Sigmoid colon (tissue), 4 donors: Measurements from ENCODE around the gene ZNF507.

Experiments used
- POLR2A ChIP-seq, 2 donors: fragments of 450-650 bp; IDR thresholded peaks; one replicate each; pipeline ENCODE4 v1.6.1; 2016; ENCODE audit warnings: antibody characterized with exemption in 2 of 2, mild to moderate bottlenecking in 2 of 2, moderate library complexity in 2 of 2
- POLR2AphosphoS5 ChIP-seq, 4 donors: sonication (generic); formaldehyde crosslinking; IDR thresholded peaks; one replicate each; pipeline ENCODE4 v1.6.1; 2017; ENCODE audit warnings: antibody characterized with exemption in 4 of 4
- TF ChIP-seq, protein P1 (sequence below), 4 experiments: fragments of 450-650 bp in 3 of 4; fragments of 200-600 bp in 1 of 4; IDR thresholded peaks; one replicate each; pipeline ENCODE4 v1.5.1; 2016 to 2019; ENCODE audit warnings: antibody characterized with exemption in 4 of 4, mild to moderate bottlenecking in 3 of 4, moderate library complexity in 2 of 4

DNA sequence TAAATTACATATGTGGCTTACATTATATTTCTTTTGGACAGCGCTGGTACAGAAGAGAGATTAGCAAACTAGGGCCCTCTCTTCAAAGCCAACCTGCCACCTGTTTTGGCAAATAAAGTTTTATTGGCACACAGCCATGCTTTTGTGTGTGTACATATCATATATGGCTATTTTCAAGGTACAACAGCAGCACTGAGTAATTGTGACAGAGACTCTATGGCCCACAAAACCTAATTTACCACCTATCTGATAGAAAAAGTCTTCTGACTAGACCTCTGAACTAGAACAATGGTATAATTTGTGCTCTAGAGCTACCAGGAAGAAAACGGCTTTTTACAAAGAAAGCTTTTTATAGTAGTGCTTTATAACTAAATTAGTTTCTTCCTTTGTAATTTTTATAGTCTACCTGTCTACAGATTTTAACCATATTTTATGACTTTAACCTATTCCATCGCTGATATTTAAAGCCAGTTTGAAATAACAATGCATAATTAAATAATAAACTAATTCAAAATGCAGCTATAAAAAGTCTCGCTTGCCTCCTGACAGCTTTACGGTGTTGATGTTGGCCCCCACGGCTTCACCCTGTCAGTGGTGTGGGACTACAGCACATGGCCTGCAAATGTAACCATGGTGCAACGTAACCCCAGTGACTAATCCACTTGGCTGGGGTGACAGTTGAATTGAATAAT is 42.4 kb downstream of the ZNF507 start:
- TF ChIP-seq POLR2A (IDR thresholded peaks at IDR 0.05) (no peak), POLR2AphosphoS5 (IDR thresholded peaks at IDR 0.05) (peak in 2 of 4 donors; percentile 49 to 62)
- TF ChIP-seq, protein P1, sequence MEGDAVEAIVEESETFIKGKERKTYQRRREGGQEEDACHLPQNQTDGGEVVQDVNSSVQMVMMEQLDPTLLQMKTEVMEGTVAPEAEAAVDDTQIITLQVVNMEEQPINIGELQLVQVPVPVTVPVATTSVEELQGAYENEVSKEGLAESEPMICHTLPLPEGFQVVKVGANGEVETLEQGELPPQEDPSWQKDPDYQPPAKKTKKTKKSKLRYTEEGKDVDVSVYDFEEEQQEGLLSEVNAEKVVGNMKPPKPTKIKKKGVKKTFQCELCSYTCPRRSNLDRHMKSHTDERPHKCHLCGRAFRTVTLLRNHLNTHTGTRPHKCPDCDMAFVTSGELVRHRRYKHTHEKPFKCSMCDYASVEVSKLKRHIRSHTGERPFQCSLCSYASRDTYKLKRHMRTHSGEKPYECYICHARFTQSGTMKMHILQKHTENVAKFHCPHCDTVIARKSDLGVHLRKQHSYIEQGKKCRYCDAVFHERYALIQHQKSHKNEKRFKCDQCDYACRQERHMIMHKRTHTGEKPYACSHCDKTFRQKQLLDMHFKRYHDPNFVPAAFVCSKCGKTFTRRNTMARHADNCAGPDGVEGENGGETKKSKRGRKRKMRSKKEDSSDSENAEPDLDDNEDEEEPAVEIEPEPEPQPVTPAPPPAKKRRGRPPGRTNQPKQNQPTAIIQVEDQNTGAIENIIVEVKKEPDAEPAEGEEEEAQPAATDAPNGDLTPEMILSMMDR (IDR thresholded peaks at IDR 0.05): no peak
